Measurements from ENCODE around the gene NRG2.

GRCh38 chr5:139930406-139930805 is 112.7 kb downstream of the NRG2 start:
- TF ChIP-seq CTCF (IDR thresholded peaks at IDR 0.05; ENCODE audit: insufficient read depth, low read length) (no peak), REST (IDR thresholded peaks at IDR 0.05; ENCODE audit: insufficient replicate concordance, low read depth) (no peak)

All from HL-60 (cell line).